HEK293 (cell line): ENCODE data around the gene GOLGA8B.
"Not testable (repeated sequence)": the region's sequence is repeated elsewhere in the genome, so short reads cannot be mapped to it uniquely, and the experiment has no call there.

Experiments used
- CTCF ChIA-PET: fragments of 350-600 bp; formaldehyde crosslinking; extraction: SDS; loops from one replicate; lab custom pipeline; 2021; ENCODE audit warnings: antibody characterized with exemption; lab: Yijun Ruan, JAX
- POLR2A ChIA-PET: fragments of 300-600 bp; formaldehyde crosslinking; extraction: SDS; loops from one replicate; lab custom pipeline; 2020; ENCODE audit warnings: antibody characterized with exemption, inconsistent platforms; lab: Yijun Ruan, JAX
- H3K27ac ChIP-seq: fragments of 200-500 bp; sonication (Bioruptor generic); 2 replicates; pipeline ENCODE4 v1.5.1; 2014; ENCODE audit warnings: low read depth, low read length, control low read depth, inconsistent platforms; ENCODE audit errors: extremely low read depth
- H3K36me3 ChIP-seq, 2 experiments: fragments of 200-500 bp in 1 of 2; sonication (Bioruptor generic) in 1 of 2; 1 replicate in 1 of 2; 2 replicates in 1 of 2; pipeline ENCODE4 v1.5.1; 2014 to 2017; ENCODE audit warnings: inconsistent platforms in 2 of 2, low read length in 2 of 2; ENCODE audit not compliant: control insufficient read depth in 2 of 2, insufficient read depth in 1 of 2
- H3K4me1 ChIP-seq: fragments of 200-500 bp; sonication (Bioruptor generic); 2 replicates; pipeline ENCODE4 v1.5.1; 2014; ENCODE audit warnings: mild to moderate bottlenecking, low read length, inconsistent platforms; ENCODE audit not compliant: control insufficient read depth, insufficient read depth
- H3K4me3 ChIP-seq: 2 replicates; pipeline ENCODE4 v1.5.1; 2011; ENCODE audit warnings: low read depth, mild to moderate bottlenecking, control low read depth, low read length, moderate library complexity
- H3K9me3 ChIP-seq: fragments of 200-500 bp; sonication (Bioruptor generic); 2 replicates; pipeline ENCODE4 v1.5.1; 2014; ENCODE audit warnings: low read depth, low read length, inconsistent platforms; ENCODE audit not compliant: control insufficient read depth, insufficient read depth
- EGR2 ChIP-seq: fragments of 450-650 bp; formaldehyde crosslinking; IDR thresholded peaks from 2 replicates; pipeline ENCODE4 v1.5.1; 2016; ENCODE audit warnings: low read depth, missing biosample characterization, missing genetic modification characterization
- GLI2 ChIP-seq: fragments of 450-650 bp; formaldehyde crosslinking; IDR thresholded peaks from 2 replicates; pipeline ENCODE4; 2017; ENCODE audit warnings: missing biosample characterization, missing genetic modification characterization, low read depth, borderline replicate concordance
- KLF9 ChIP-seq: fragments of 450-650 bp; formaldehyde crosslinking; IDR thresholded peaks from 2 replicates; pipeline ENCODE4 v1.5.1; 2016; ENCODE audit warnings: missing biosample characterization, missing genetic modification characterization, low read depth
- SCRT2 ChIP-seq: fragments of 450-650 bp; formaldehyde crosslinking; IDR thresholded peaks from 2 replicates; pipeline ENCODE4 v1.5.1; 2016; ENCODE audit warnings: missing biosample characterization, missing genetic modification characterization
- TCF7L2 ChIP-seq: IDR thresholded peaks from 2 replicates; pipeline ENCODE4 v1.6.1; 2011; ENCODE audit warnings: low read depth, mild to moderate bottlenecking, inconsistent platforms, low read length, moderate library complexity, borderline replicate concordance
- YY2 ChIP-seq: fragments of 450-650 bp; formaldehyde crosslinking; IDR thresholded peaks from 2 replicates; pipeline ENCODE4 v1.5.1; 2016; ENCODE audit warnings: missing biosample characterization, missing genetic modification characterization
- ZBTB17 ChIP-seq: fragments of 450-650 bp; formaldehyde crosslinking; IDR thresholded peaks from 2 replicates; pipeline ENCODE4 v1.5.1; 2016; ENCODE audit warnings: missing biosample characterization, missing genetic modification characterization
- ZFHX2 ChIP-seq: fragments of 450-650 bp; formaldehyde crosslinking; conservative IDR thresholded peaks from 2 replicates; pipeline ENCODE4 v1.5.1; 2016; ENCODE audit warnings: missing biosample characterization, missing genetic modification characterization
- ZNF184 ChIP-seq: fragments of 450-650 bp; IDR thresholded peaks from 2 replicates; pipeline ENCODE4 v1.5.1; 2018; ENCODE audit warnings: missing biosample characterization, mild to moderate bottlenecking, missing genetic modification characterization
- ZNF214 ChIP-seq: fragments of 450-650 bp; formaldehyde crosslinking; IDR thresholded peaks from 2 replicates; pipeline ENCODE4 v1.5.1; 2017; ENCODE audit warnings: missing biosample characterization, mild to moderate bottlenecking, missing genetic modification characterization, borderline replicate concordance
- ZNF350 ChIP-seq: fragments of 450-650 bp; formaldehyde crosslinking; IDR thresholded peaks from 2 replicates; pipeline ENCODE4 v1.5.0; 2017; ENCODE audit warnings: missing biosample characterization, mild to moderate bottlenecking, missing genetic modification characterization
- ZNF37A ChIP-seq: fragments of 450-650 bp; IDR thresholded peaks from 2 replicates; pipeline ENCODE4 v1.5.1; 2018; ENCODE audit warnings: missing biosample characterization, missing genetic modification characterization
- ZNF398 ChIP-seq: fragments of 450-650 bp; formaldehyde crosslinking; IDR thresholded peaks from 2 replicates; pipeline ENCODE4 v1.5.1; 2017; ENCODE audit warnings: missing biosample characterization, missing genetic modification characterization
- ZNF433 ChIP-seq: fragments of 450-650 bp; formaldehyde crosslinking; IDR thresholded peaks from 2 replicates; pipeline ENCODE4 v1.5.1; 2016; ENCODE audit warnings: missing biosample characterization, missing genetic modification characterization, low read depth
- ZNF514 ChIP-seq: fragments of 450-650 bp; formaldehyde crosslinking; IDR thresholded peaks from 2 replicates; pipeline ENCODE4 v1.5.1; 2016; ENCODE audit warnings: missing biosample characterization, missing genetic modification characterization
- ZNF544 ChIP-seq: fragments of 450-650 bp; formaldehyde crosslinking; IDR thresholded peaks from 2 replicates; pipeline ENCODE4 v1.5.0; 2017; ENCODE audit warnings: missing biosample characterization, missing genetic modification characterization
- ZNF580 ChIP-seq: fragments of 450-650 bp; formaldehyde crosslinking; IDR thresholded peaks from 2 replicates; pipeline ENCODE4 v1.5.1; 2016; ENCODE audit warnings: missing biosample characterization, missing genetic modification characterization
- ZNF639 ChIP-seq: fragments of 450-650 bp; formaldehyde crosslinking; IDR thresholded peaks from 2 replicates; pipeline ENCODE4 v1.5.1; 2016; ENCODE audit warnings: missing biosample characterization, missing genetic modification characterization
- ZNF692 ChIP-seq: fragments of 450-650 bp; formaldehyde crosslinking; IDR thresholded peaks from 2 replicates; pipeline ENCODE4 v1.5.1; 2016; ENCODE audit warnings: missing biosample characterization, missing genetic modification characterization
- ZNF768 ChIP-seq: fragments of 450-650 bp; formaldehyde crosslinking; IDR thresholded peaks from 2 replicates; pipeline ENCODE4 v1.5.1; 2018; ENCODE audit warnings: missing biosample characterization, mild to moderate bottlenecking, missing genetic modification characterization

The GOLGA8B gene

GRCh38 chr15:34585966-34586365 is 2.5 kb upstream of the GOLGA8B start:
- H3K4me3 ChIP-seq, H3K4me1 ChIP-seq, H3K27ac ChIP-seq, H3K9me3 ChIP-seq, POLR2A ChIA-PET, H3K36me3 ChIP-seq: not testable (repeated sequence)
- CTCF ChIA-PET = interaction anchor here (0.7 kb wide), 1 partner anchor 218 kb away, joined by 3 read pairs; no protein-coding TSS in a partner anchor
- TF ChIP-seq SCRT2 (tag by site-specific recombination) = peak; percentile 41; the same call in 1 of the 2 replicates
- peak; percentile 96 for TF ChIP-seq ZNF184 (tag by site-specific recombination)

GRCh38 chr15:34584996-34585395 is 1.5 kb upstream of the GOLGA8B start:
- CTCF ChIA-PET = interaction anchor here (0.7 kb wide), 1 partner anchor 218 kb away, joined by 3 read pairs; no protein-coding TSS in a partner anchor
- TF ChIP-seq ZNF580 (tag by site-specific recombination) = no peak
- no peak for TF ChIP-seq KLF9 (tag by site-specific recombination)
- no peak for TF ChIP-seq ZNF692
- no peak for TF ChIP-seq ZNF398 (tag by site-specific recombination)
- no peak for TF ChIP-seq ZNF214 (tag by site-specific recombination)
- no peak for TF ChIP-seq ZNF350 (tag by site-specific recombination)
- TF ChIP-seq ZNF544 = no peak
- TF ChIP-seq TCF7L2 = no peak
- TF ChIP-seq ZNF514 (tag by site-specific recombination) = no peak
- no peak for TF ChIP-seq ZNF37A (tag by site-specific recombination)
- no peak for TF ChIP-seq EGR2
- no peak for TF ChIP-seq ZNF768 (tag by site-specific recombination)
- no peak for TF ChIP-seq ZNF639 (tag by site-specific recombination)
- no peak for TF ChIP-seq ZBTB17
- TF ChIP-seq ZNF433 (tag by site-specific recombination) = no peak
- no peak for TF ChIP-seq YY2 (tag by site-specific recombination)
- TF ChIP-seq ZFHX2 (tag by site-specific recombination) = no peak
- no peak for TF ChIP-seq GLI2
- POLR2A ChIA-PET = no interaction called here
- Histone ChIP-seq H3K4me3 (no peak overlapping the region), H3K36me3 (no peaks in the 10 kb centered on the region), H3K4me1 (no peaks in the 10 kb centered on the region), H3K9me3 (no peaks in the 10 kb centered on the region), H3K27ac (no peak overlapping the region)
